ENCODE results near the gene SLC26A2.

SLC26A2 gene

GRCh38 chr5:149960272-149961185, at the start of gene SLC26A2:
Gene SLC26A2, plus strand, starts transcription at chr5:149960758. Its CDS starts 16,895 bp downstream, at chr5:149977653.
- peak; percentile 95 for FAIRE-seq
- peak; percentile 99 for DNase-seq (ENCODE audit: extremely low spot score, insufficient read length, low read depth)

DNA sequence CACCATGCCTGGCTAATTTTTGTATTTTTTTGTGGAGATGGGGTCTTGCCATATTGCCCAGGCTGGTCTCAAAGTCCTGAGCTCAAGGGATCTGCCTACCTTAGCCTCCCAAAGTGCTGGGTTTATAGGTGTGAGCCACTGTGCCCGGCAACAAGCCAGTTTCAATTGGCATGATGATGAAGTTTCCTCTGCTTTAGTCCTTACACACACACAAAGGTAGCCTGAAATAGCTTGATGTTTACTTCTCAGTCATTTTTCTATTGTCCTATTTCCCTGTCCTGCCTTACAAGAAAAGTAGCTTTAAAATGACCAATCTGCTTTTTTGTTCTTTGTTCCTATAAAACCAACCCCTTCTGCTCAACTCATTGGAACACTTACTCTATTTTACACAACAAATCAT, 49.5 kb upstream of the SLC26A2 start:
- no peak for DNase-seq (ENCODE audit: extremely low spot score, insufficient read length, low read depth)
- FAIRE-seq: no peak

DNA sequence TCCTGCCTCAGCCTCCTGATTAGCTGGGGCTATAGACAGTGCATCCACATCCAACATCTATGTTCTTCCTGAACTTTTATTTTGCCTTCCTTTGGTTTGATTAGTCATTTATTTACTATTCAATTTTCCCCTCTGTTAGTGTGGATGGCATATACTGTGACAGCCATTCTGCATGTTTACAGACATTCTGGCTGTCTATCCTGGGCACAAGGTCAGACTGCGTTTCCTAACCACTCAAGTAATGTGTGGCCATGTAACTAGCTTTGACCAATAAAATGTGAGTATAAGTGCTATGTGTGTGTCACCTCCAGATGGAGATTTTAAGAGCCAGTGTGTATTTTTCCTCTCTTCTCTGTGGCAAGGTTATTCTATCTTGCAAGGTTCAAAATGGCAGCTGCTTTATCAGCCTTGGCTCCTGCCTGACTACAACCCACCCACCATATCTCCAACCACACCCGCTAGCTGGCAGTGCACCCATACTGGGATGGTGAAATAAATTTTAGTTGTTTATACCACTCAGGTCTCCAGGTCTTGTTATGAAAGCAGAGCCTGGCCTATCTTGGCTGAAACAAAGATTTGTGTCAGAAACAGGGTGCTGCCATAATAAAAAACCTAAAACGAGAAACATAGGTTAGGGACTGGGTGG, 48.2 kb upstream of the SLC26A2 start:
- DNase-seq (ENCODE audit: extremely low spot score, insufficient read length, low read depth): no peak
- FAIRE-seq: no peak

DNA sequence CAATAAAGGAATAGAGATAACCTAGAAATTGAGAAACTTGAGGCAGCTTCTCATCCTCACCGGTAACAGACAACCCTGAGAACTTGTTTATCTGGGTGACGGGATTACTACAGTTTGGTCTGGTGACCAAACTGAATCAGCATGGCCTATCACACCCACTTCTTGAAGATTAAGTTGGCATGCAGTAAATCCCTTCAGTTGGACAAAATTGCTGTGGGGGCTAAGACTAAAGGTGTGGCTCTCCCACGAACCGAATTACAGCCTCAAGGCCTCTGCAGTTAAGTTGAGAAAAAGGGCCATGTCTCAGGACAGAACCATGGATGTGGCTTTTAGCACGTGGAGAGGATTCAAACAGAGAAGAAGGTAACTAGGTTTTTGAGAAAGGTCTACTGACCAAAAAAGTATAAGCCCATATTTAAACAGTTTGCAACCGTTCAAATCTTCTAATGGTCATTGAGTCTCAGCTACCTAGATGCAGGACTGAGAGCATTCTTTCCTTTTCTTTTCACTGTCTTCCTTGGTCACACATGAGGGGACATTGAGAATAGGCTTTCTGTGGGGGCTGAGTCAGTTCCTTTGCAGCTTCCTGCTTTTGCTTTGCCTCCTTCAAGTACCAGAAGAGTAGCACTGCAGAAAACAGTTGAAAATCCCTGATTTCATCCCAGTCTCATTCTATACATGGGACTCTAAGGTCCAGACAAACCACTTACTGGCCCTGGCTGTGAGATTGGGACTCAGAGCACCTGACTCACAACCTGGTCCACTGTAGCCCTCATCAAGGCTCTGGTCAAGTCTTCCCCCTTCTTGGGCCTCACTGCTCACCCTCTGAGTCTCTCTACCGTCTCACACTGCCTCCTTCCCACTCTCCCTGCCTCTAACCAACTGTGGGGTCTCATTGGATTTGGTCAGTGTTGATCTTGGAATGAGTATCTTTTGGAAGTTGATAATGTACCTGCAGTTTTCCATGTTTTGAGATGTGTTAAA, 46.8 kb upstream of the SLC26A2 start:
- no peak for DNase-seq (ENCODE audit: extremely low spot score, insufficient read length, low read depth)
- FAIRE-seq: no peak

GRCh38 chr5:149915392-149916260, 44.9 kb upstream of the SLC26A2 start:
- no peak for FAIRE-seq
- DNase-seq (ENCODE audit: extremely low spot score, insufficient read length, low read depth): no peak

DNA sequence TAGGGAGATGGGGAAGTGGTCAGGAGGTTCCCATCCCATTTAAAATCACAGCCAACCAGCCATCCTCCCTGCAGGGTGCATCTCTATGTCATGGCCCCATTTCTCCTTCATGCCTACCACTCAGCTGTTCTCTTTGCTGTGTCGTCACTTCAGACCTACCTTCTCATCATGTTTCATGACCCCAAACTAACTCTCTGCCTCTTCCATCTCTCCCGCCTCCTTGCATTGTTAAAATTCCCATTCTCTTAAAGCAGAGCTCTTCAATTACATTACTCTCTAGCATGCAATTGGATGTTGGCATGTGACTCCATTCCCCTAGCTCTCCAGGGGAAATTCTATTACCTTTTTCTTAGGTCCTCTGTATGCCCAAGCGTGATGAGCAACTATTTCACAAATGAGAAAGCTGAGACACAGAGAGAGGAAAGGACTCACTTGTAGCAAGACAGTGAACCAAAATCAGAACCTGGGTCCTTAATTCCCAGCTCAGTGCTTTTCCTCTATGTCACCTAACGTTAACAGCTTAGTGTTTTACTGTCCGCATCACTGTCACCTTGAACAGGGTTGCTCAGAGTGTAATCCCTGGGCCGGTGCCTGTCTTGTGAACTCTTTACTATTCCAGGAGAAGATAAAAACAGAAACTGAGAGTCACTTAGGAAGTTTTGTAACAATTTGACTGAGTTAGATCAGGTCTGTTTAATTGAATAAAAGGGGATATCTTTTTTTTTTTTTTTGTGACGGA, 44.1 kb upstream of the SLC26A2 start:
- no peak for DNase-seq (ENCODE audit: extremely low spot score, insufficient read length, low read depth)
- no peak for FAIRE-seq

DNA sequence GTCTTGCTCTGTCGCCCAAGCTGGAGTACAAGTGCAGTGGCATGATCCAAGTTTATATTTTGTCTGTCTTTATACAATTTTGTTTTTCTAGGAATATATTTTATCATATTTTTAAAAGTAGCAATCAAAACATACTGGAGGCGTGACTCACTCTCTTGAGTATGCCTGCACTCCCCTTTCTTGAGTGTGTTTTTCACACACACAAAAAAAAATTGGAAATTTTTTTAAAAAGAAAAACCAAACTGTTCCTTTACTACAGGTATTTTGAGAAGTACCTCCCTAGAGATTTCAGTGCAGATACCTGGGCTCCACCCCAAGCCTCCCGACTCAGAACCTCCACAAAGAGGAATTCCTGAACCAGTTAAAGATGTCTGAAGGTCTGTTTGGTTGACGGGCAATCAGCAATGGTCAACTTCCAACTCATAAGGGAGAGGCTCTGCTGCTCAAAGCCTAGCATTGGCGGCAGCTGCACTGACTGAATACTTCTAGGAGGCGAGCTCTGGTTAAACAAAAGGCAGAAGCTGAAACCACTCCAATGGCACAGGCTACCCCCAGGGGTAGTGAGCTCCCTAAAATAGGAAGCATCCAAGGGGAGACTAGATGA, 43.4 kb upstream of the SLC26A2 start:
- DNase-seq (ENCODE audit: extremely low spot score, insufficient read length, low read depth) (no peak), FAIRE-seq (no peak)

DNA sequence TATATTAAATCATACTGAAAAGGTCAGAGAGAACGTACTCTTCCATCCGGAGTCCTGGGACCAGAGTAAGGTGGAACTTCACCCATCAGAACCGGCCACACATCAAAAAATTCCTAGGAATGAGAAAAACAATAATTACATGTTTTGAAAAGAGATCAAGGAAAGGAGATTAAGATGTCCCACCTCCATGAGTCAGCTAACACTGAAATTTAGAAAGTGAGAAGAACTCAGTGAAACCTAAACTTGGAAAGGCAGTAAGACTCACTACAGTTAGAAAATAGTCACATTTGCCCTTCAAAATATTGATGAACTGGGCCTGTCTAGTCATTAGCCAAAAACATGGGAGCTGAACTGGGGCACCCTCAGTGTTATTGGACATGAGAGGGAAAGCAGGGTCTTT, 39.0 kb upstream of the SLC26A2 start:
- no peak for DNase-seq (ENCODE audit: extremely low spot score, insufficient read length, low read depth)
- no peak for FAIRE-seq

DNA sequence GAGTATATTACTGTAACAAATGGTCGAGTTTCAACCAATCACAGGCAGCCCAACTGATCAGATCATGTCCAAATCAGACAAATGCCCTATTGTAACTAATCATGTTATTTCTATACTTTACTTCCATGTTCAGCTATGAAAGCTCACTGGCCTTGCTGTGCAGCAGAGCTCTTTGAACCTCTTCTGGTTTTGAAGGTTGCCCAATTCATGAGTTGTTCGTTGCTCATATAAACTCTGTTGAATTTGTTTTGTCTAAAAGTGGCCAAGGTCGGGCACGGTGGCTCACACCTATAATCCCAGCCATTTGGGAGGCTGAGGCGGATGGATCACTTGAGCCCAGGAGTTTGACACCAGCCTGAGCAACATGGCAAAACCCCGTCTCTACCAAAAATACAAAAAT, 37.6 kb upstream of the SLC26A2 start:
- DNase-seq (ENCODE audit: extremely low spot score, insufficient read length, low read depth) (no peak), FAIRE-seq (no peak)

GRCh38 chr5:149924486-149924885, 36.1 kb upstream of the SLC26A2 start:
- FAIRE-seq: no peak

GRCh38 chr5:149930043-149930748, 30.4 kb upstream of the SLC26A2 start:
- DNase-seq (ENCODE audit: extremely low spot score, insufficient read length, low read depth) (no peak), FAIRE-seq (no peak)

More at GRCh38 chr5:149924486-149924885, 36.1 kb upstream of the SLC26A2 start:
- no peak for DNase-seq (ENCODE audit: extremely low spot score, insufficient read length, low read depth)

DNA sequence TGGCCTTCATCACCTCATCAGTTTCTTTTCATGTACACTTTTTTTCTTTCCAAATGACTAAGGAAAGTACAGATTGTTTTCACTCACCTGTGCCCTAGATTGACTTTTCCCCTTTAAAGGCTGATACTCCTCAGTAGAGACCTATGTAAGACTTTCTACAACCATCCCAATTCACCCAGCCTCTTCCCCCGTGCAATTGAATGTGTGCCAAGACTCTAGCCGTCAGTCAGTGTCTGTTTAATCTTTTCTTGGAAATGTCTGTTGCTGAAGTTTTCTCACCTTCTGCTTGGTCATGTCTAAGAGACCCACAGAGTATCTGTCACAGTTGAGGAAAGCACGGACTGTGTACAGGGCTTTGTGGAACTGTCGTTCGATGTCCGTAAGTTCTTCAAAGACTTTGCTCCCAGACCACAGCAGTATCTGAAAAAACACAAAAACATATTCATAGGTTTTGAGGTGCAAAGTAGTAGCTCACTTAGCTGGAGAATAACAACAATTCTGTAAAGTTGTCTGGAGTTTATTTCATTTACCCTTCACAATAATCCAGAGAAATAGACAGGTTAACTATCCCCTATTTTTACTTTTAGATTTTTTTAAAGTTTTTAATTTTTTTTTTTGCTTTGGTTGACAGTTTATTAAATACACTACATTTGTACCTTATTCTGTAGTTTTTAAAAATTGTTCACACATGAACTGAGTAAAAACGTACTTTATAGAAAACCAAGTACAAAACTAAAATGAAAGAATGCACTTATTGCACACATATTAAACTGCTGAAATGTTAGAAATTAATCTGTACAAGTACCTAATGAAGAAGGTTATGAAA, 29.6 kb upstream of the SLC26A2 start:
- FAIRE-seq (no peak), DNase-seq (ENCODE audit: extremely low spot score, insufficient read length, low read depth) (no peak)

DNA sequence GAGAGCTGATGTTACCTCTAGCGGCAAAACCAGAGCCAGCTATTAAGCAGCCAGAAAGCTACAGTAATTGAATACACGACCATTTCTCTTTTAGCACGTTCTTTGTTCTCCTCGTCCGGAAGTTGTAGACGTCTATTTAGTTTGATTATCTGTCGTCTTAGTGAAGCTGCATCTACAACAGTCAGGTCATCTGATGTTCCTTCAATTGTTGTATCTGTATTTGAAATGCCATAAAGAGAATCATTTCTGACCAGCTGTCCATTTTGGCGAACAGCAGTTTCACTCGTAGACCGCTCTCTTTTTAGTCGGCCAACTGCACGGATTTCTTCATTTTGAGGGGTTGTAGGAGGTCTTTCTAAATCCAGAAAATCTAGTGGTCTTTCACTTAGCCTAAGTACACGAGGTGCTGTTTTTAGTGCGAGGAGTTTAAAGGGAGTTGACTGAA, 28.5 kb upstream of the SLC26A2 start:
- DNase-seq (ENCODE audit: extremely low spot score, insufficient read length, low read depth): no peak
- FAIRE-seq: no peak

- DNase-seq (ENCODE audit: extremely low spot score, insufficient read length, low read depth) (no peak), FAIRE-seq (peak; percentile 45)
Measured at GRCh38 chr5:149932445-149933350, 27.9 kb upstream of the SLC26A2 start.

GRCh38 chr5:149935431-149935901, 25.1 kb upstream of the SLC26A2 start:
- DNase-seq (ENCODE audit: extremely low spot score, insufficient read length, low read depth): no peak
- no peak for FAIRE-seq

Data from GM18507 (cell line).